ENCODE data around the gene ACR.

Gene ACR

GRCh38 chr22:50703726-50704509 lies 34.1 kb upstream of the ACR start:
- DNase-seq: no peak

GRCh38 chr22:50704510-50705218 lies 33.3 kb upstream of the ACR start:
- DNase-seq: no peak

- DNase-seq: peak; percentile 82
Measured at GRCh38 chr22:50705219-50705691, 32.7 kb upstream of the ACR start.

DNA sequence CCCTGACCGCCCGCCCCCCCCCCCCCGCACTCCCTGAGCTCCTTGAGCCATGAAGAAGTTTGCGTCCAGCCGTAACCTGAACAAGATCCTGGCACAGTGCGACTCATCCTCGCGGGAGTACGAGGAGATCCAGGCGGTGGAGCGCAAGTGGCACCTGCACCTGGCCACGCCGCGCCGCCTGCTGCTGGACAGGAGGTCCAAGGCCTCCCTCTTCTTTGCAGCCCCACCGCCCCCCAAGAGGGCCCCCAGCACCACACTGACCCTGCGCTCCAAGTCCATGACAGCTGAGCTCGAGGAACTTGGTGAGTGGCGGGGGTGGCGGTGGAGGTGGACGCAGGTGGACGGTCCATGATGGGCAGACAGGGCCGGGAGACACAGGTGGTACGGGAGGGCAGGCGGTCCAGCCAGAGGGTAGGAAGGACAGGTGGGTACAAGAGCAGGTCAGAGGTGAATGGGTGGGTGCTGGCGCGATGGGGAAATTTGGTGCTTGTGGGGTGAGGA lies 32.1 kb upstream of the ACR start:
- no peak for DNase-seq

DNA sequence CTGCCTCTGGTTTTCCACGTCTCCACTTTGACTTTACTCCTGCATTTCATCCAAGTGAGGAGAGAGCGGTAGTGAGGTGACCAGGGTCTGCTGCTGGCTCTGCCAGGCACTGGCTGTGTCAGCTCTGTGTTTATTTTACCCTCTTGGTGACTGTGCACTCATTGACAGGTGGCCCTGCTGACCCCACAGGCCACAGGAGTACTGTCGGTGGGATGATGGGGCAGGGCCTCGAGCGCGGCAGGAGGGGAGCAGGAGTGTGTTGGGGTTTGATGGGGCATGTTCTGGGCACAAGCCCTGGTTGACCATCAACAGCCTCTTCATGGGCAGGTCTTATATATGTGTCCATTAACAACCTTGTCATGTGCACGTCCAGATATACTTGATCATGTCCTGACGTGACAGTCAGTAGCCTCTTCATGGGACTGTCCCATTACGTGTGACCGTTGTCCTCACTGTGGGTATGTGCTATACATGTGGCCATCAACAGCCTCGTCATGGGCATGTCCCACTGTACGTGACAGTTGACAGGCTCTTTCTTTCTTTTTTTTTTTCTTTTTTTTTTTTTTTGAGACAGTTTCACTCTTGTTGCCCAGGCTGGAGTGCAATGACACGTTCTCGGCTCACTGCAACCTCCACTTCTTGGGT lies 31.4 kb upstream of the ACR start:
- DNase-seq: no peak

- no peak for DNase-seq
Measured at GRCh38 chr22:50708474-50708873, 29.5 kb upstream of the ACR start.

- no peak for DNase-seq
Measured at GRCh38 chr22:50708996-50709395, 29.0 kb upstream of the ACR start.

DNA sequence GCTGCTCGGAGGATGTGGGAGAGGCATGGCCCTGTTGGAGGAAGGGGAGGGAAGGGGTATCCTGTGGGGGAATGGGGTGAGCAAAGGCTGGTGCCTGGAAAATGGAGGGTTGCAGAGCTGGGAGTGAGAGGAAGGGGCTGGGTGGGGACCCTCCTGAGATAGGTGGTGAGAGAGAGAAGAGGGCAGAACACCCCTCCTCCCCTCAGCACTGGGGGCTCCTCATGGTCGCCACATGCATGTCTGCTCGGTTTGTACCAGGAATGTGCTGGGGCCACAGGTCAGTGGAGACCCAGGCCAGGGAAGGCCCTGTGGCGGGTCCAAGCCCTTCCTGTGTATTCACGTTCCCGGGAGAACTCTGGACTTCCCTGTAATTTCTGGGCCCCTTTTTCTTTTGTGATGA lies 27.8 kb upstream of the ACR start:
- no peak for DNase-seq

- no peak for DNase-seq
Measured at GRCh38 chr22:50710886-50711285, 27.1 kb upstream of the ACR start.

DNA sequence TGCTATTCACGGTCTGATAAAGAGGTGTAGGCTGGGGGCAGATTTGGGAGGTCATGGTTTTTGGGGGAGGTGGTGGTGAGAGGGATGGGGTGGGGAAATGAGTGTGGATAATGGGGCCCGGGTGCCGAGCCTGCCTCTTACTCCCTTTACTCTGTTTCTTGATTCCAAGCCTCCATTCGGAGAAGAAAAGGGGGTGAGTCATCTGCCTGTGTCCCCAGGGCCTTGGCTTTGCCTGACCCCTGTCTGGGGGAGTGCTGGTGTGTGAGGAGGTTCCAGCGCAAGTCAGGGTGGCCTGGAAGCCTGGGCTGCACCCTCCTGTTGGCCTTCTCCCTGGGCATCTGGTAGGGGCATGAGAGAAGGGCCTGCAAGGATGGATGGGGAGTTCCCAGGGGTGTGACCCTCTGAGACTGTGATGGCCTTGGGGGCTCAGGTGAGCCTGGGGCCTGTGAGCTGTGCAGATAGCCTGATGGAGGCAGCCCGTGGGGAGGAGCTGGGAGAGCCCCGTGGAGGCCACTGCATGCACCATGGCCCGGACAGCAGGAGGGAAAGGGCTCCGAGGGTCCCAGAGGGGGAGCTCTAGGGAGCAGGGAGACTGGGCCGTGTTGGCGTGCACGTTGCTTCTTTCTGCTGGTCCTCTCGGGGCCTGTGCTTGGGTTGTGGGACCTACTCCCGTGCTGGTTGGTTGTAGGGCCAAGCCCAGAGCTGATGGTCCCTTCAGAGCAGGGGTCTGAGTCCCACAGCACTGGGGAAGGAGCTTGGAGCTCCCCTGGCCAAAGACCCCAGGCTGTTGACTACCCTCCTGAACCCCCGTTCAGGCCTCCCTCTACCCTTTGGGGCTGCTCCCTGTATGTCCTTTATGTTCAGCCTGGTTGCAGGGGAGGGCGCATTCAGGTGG lies 26.3 kb upstream of the ACR start:
- no peak for DNase-seq

- no peak for DNase-seq
Measured at GRCh38 chr22:50712341-50713007, 25.5 kb upstream of the ACR start.

DNA sequence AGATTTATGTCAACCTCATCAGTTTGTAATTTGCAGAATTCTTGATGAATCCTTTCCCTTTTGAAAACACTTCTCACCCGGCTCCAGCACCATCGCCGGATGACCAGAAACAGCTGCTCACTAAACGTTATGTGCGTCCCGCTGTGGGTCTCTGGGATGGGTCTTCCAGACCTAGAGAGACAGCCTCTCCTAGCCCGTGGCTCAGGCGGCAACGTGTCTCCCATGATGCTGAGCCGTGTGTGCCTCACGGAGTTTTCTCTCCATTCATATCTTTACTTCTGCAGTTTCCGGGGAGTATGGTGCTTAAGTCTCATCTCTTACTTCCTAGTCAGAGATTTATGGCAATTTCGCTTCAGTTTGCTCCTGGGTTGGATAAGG lies 25.0 kb upstream of the ACR start:
- no peak for DNase-seq

DNA sequence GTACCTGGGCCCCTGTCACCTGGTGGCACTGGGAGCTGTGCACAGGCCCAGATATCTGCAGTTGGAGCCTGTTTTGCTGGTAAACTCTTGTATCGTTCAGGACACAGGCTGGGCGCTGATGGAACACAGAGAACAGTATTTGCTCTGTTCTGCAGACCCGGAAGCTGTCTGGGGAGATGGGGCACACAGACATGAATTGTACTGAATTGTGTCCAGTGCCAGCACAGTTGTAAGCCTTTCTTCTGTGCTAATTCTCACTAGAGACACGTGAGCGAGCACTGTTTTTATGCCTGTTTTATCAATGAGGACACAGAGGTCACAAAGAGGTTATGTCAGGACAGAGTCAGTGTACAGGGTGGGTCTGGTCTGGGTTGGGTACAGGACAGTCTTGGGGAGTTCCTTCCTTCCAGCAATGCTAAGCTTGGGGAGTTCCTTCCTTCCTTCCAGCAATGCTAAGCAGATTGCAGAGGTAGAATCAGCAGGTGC lies 24.4 kb upstream of the ACR start:
- no peak for DNase-seq

DNA sequence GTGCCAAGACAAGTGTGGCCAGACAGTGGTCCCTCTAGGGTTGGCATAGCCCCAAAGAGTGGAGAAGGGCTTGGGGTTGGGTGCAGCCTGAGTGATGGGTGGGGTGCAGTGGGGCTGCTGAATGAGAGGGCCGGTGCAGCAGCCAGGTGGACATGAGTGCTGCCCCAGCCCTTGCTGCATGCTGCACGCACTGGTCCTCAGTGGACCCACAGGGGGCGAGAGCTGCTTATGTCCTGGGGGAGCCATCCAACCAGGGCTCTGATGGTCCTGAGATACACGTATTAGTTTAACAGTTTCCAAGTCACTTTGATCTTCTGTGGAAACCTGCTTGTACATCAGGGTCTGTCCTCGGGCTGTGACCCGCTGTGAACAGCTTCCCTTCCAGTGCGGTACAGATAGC lies 23.9 kb upstream of the ACR start:
- no peak for DNase-seq

DNA sequence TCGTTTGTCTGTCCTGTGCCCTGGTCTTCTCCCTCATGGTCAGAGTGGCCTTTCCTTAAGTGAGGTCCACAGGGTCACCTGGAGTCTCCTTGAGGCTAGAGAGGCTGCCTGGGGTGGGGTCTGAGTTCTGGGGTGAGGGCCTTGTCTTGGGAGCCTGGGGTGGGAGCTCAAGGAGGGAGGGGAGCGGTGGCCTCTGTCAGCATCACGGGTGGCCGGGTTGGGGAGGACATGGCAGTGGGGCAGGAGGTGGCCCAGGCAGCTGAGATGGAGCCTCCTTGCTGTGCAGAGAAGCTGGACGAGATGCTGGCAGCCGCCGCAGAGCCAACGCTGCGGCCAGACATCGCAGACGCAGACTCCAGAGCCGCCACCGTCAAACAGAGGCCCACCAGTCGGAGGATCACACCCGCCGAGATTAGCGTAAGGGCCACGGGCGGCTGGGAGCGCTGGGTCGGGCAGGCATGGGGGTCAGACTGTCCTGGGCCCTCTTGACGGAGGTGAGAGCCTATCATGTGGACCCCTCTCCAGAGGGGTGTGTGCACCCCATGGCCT lies 23.3 kb upstream of the ACR start:
- no peak for DNase-seq

DNA sequence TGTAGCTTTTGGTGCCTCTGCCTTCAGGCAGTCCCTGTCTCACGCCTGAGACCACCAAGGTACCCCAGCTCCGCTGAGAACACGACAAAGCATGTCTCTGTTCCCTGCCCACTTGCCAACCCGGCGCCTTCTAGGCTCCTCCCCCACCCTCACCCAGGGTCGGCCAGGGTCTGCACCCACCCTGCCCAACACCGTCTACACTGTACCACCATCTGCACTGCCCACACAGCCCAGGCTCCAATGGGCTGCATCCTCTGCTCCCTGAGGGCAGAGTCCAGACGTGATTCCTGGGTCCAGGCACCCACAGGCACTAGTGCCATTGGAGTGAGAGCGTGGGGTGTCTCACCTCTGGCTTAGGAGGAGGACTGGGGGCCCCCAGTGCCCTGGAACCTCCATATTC lies 22.8 kb upstream of the ACR start:
- no peak for DNase-seq

- no peak for DNase-seq
Measured at GRCh38 chr22:50715776-50716175, 22.2 kb upstream of the ACR start.

DNA sequence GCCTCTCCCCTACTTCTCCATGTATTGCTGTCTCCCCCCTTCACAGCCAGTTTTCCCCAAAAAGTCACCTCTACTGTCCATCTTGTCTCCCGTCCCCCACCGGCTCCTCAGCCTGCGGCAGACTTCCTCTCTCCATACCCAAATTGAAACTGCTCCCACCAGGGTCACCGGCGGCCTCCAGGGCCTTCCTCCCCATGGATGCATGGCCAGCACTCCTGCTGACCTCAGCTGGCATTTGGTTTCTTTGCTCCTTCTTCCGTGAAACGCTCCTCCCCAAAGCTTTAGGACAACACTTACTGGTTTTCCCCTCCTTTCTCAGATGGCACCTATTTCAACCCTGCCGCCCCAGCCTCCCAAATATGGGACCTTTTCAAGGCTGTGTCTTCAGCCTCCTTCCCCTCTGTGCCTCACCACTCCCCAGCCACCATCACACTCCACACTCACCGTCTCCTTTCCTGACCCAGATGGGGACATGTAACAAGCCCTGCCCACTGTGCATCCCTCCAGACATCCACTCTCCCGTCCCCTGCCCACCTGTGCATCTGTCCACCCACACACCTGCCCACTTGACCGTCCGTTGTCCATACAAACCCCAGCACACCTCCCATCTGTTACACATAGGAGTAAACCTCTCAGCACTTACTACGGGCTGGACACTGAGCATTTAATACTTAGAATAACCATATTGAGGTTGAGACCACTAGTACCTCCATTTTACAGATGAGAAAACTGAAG lies 21.5 kb upstream of the ACR start:
- DNase-seq: no peak

DNA sequence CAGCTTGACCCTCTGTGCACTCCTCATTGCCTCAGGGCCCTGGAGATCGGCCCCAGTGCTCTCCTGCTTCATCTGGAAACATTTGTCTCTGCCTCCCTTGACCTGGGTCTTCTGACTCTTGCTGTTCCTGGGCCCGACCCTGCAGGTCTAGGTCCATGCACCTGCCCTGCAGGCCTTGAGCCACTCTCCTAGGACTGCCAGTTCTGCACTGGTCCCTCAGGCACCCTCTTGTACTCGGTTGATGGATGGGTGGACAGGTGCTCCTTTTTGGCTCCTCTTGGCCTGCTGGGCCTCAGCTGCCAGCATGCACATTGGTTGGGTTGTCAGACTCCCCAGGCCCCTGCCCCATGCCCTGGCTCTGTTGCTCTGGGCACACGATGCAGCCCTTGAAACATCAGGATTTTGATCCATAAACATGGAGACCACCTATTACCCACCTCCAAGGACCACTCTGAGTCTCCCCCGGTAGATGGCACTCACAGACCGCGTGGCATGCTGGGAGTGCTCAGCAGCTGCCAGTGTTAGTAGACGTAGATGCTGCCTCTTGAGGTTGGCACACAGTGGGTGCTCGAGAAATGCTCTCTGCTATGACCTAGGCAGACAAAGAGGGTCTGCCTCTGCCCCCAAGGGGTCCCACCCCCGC lies 20.2 kb upstream of the ACR start:
- no peak for DNase-seq

- DNase-seq: no peak
Measured at GRCh38 chr22:50718352-50718709, 19.7 kb upstream of the ACR start.
